Glomerular visceral epithelial cell (primary cell): Measurements from ENCODE around the gene TMCC1.
"Not testable (repeated sequence)": the region's sequence is repeated elsewhere in the genome, so short reads cannot be mapped to it uniquely, and the experiment has no call there.

Experiments used
- DNase-seq: peaks from one replicate; pipeline ENCODE4 v3.0.0-alpha.2; 2016; ENCODE audit errors: extremely low spot score

The TMCC1 gene

GRCh38 chr3:129727707-129728106 is 165.8 kb downstream of the TMCC1 start:
- no peak for DNase-seq

DNA sequence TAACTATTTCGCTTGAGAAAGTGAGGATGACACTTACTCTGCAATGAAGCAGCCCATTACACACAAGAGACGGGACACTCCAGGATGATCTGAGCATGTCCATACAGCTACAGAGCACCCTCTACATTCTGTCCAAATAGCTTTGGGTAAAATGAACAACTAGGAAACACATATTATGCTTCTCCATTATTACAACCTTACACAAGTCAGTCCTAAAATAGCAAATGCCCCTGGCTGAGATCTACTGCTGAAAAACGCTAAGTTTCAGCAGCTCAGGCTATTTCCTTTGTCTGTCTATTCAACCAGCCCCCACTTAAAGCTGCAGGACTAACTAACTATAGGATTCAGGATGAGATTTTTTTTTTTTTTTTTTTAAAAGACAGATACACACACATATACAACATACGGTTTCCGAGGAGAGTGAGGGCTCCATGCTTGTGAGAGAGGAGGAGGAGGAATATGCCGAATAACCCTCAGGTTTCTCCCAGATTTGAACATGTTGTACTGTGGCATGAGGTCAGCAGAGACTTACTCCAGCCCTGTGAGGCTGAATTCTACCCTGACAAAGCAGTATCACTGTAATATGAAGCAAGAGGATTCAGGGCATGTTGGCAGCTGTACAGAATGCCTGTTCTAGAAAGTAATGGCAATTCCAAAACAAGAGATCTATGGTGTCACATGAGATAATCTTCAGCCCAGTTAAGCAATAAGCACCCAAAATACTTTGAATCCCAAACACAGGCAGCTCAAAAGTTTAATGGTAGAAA is 169.8 kb downstream of the TMCC1 start:
- DNase-seq: peak; percentile 23

DNA sequence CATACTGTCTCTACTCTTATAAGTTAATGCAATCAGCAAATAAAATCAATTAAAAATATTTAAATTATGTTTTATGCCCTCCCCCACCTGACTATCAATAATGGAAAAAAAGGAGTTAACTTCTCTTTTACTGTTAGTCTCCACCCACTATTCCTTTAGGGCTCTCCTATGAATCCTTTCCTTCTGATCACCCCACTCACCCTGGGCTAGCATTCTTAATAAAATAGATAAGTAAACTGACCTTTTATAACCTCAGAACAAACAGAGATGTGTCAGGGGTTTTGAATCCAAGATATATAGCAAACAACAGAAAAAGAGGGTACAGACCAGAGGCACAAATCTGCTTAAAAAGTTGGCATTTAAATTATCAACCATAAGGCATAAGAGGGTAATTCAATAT is 171.0 kb downstream of the TMCC1 start:
- DNase-seq: no peak

DNA sequence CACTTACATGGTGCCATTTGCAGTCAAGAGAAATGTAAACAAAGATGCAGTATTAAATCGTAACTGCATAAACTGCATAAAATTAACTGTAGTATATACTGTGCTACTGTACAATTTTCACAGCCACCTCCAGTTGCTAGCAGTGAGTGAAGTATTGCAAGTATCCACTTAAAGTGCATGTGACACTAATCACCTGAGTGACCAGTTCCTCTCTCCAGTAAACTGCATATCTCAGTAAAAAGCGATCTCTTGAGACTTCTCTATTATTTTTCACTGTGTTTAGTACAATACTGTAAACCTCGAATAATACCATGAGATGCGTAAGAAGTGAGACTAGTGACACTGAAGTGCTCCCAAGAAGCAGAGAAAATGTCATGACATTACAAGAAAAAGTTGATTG is 175.3 kb downstream of the TMCC1 start:
- DNase-seq: no peak

- no peak for DNase-seq
Observed at GRCh38 chr3:129715854-129716253, 177.7 kb downstream of the TMCC1 start.

DNA sequence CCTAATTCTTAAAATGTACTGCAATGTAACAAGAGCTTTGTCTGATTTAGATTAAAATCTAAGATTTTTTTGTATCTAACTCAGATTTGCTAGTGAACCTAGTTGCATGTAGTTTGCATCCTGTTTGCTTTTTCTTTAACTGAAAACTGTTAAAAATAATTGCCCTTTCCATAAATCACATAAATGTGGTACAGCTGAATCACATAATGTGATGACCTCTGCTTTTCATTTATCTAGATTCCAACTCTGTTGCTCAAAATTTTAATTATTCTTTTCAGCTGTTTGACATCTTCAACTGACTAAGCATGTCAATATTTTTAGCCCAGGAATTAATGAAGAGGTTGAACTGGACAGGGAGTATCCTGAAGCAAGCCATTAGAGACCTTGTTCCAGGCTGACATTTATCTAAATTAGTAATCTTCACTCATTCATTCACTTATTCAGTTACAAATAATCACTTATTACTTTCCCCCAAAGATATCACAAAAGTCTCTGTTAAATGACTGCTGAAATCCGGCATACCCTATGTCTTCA is 185.1 kb downstream of the TMCC1 start:
- no peak for DNase-seq

DNA sequence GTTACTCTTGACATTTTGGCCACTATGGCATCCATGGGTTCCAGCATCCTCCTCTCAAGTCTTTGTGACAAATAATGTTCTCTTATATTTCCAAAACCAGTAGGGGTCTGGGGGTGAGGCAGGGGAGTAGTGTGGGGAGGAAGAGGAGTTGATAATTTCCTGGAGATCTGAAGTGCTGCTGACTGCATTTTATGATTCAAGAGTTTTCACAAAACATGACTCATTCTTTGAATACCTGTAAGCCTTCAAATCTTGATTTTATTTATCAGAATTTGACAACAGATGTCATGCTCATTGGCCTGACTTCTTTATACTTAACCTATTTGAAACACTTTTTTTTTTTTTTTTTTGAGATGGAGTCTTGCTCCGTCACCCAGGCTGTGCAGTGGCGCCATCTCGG is 188.2 kb downstream of the TMCC1 start:
- DNase-seq: no peak

- no peak for DNase-seq
Observed at GRCh38 chr3:129703913-129704312, 189.6 kb downstream of the TMCC1 start.

GRCh38 chr3:129702934-129703712 is 190.4 kb downstream of the TMCC1 start:
- peak; percentile 19 for DNase-seq

- DNase-seq: no peak
Observed at GRCh38 chr3:129701161-129701560, 192.3 kb downstream of the TMCC1 start.

DNA sequence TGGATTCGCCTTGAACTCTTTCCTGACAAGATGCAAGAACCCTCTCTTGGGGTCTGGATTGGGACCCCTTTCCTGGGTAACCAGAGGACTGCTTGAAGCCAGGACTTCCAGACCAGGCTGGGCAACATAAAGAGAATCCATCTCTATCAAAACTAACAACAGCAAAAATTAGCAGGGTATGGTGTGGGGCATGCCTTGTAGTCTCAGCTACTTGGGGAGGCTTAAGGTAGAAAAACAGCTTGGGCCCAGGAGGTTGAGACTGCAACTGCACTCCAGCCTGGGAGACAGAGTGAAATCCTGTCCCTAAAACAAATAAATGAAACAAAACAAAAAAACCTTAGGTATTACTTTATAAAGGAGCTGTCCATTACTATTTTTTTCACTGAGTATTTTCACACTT is 193.9 kb downstream of the TMCC1 start:
- DNase-seq: no peak

GRCh38 chr3:129699199-129699598 is 194.3 kb downstream of the TMCC1 start:
- no peak for DNase-seq

DNA sequence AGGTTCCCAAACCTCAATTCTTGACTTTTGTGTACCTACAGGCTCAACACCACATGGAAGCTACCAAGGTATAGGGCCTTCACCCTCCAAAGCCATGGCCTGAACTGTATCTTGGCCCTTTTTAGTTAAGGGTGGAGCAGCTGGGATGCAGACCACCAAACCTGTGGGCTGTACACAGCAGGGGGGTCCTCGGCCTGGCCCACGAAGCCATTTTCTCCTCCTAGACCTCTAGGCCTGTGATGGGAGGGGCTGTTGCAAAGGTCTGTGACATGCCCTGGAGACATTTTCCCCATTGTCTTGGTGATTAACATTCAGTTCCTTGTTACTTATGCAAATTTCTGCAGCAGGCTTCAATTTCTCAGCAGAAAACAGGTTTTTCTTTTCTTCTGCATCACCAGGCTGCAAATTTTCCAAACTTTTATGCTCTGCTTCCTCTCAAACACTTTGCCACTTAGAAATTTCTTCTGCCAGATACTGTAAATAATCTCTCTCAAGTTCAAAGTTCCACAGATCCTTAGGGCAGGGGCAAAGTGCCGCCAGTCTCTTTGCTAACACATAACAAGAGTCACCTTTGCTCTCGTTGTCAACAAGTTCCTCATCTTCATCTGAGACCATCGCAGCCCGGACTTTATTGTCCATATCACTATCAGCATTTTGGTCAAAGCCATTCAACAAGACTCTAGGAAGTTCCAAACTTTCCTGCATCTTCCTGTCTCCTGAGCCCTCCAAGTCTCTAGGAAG is 196.1 kb downstream of the TMCC1 start:
- no peak for DNase-seq

DNA sequence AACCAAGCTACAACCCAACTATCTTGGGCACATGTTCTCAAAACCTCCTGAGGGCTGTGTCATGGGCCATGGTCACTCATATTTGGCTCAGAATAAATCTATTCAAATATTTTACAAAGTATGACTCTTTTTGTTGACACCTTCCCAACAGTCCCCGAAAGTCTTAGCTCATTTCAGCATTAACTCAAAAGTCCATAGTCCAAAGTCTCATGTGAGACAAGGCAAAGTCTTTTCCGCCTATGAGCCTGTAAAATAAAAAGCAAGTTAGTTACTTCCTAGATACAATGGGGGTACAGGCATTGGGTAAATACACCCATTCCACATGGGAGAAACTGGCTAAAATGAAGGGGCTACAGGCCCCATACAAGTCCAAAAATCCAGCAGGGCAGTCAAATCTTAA is 197.1 kb downstream of the TMCC1 start:
- DNase-seq: not testable (repeated sequence)

DNA sequence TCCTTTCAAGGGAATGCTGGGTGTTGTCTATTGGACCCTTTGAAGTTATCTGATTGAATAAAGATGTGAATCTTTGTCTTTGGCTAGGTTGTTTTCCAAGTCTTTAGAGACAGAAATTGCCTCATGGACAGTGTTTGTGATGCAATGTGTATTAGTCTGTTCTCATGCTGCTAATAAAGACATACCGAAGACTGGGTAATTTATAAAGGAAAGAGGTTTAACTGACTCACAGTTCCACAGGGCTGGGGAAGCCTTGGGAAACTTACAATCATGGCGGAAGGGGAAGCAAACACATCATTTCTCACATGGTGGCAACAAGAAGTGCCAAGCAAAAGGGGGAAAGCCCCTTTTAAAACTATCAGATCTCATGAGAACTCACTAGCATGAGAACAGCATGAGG is 198.3 kb downstream of the TMCC1 start:
- no peak for DNase-seq

GRCh38 chr3:129694228-129694627 is 199.3 kb downstream of the TMCC1 start:
- DNase-seq: no peak

GRCh38 chr3:129692743-129693142 is 200.8 kb downstream of the TMCC1 start:
- DNase-seq: no peak

- no peak for DNase-seq
Observed at GRCh38 chr3:129690963-129691362, 202.5 kb downstream of the TMCC1 start.

DNA sequence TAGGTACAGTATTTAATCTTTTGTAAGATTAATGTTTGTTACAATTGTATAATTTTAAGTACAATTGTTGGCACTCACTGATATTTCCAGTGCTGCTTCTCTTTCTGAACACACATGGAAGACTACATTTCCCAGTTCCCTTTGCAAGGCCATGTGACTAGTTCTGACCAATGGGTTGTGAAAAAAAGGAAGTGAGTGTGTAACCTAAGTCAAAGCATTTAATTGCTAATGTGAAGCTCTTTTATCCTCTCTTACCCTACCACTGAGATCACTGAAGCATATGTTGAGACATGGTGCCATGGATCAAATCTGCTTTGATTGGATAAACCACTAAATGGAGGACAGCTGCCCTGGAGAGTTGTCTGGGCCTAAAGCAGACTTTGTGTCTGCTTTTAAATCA is 203.1 kb downstream of the TMCC1 start:
- DNase-seq: peak; percentile 37

- DNase-seq: no peak
Observed at GRCh38 chr3:129689036-129689435, 204.5 kb downstream of the TMCC1 start.

- DNase-seq: peak; percentile 26
Observed at GRCh38 chr3:129688271-129688895, 205.1 kb downstream of the TMCC1 start.

DNA sequence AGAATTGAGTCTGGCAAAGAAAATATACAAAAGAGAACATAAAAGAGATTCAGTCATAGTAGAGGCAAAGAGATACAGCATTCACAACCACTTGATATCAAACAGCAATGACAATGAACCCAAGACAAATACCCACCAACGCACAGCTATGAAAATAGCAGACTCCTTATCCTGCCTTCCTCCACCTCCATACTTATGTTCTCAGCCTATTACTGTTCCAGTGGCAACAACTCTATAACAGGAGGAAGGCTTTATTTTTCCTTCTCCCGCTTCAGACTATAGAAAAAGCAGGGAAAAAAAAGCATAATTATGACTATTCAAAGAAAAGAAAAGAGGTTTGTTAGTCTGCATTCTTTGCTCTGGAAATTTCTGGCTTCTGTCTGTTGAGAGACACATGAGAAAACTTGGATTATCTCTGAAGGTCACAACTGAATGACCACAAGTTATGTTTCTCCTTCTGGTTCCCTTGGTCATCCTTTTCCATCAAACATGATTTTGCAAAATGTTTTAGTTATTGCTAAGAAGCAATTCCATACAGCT is 205.9 kb downstream of the TMCC1 start:
- DNase-seq: peak; percentile 14
